Neural cell (in vitro differentiated cells): ENCODE measurements around the gene INTS7. TPM values are rescaled to one million over a fixed set of nuclear protein-coding genes. Genes with fewer than 3 reads are reported as not detected.
"Not testable (repeated sequence)": the region's sequence is repeated elsewhere in the genome, so short reads cannot be mapped to it uniquely, and the experiment has no call there.

Source experiments
- H2AFZ ChIP-seq: fragments of 200-600, 300-800 bp; sonication (generic), shearing (Covaris generic); 2 replicates; pipeline ENCODE4 v1.6.0; 2014; ENCODE audit warnings: low read depth, mild to moderate bottlenecking, antibody characterized with exemption, low read length, moderate library complexity
- H3F3A ChIP-seq: fragments of 200-600 bp; shearing (Covaris generic); 2 replicates; pipeline ENCODE4 v1.6.1; 2016; ENCODE audit warnings: mild to moderate bottlenecking, moderate library complexity, mixed read lengths, antibody characterized with exemption, low read length; ENCODE audit not compliant: insufficient read depth, poor library complexity, severe bottlenecking
- H3K27ac ChIP-seq: fragments of 200-600, 300-800 bp; sonication (generic), shearing (Covaris generic); 2 replicates; pipeline ENCODE4 v1.5.1; 2014; ENCODE audit warnings: mild to moderate bottlenecking, low read length, moderate library complexity
- H3K27me3 ChIP-seq: fragments of 300-800, 200-600 bp; sonication (generic), shearing (Covaris generic); 2 replicates; pipeline ENCODE4 v1.6.0; 2014; ENCODE audit warnings: mild to moderate bottlenecking, low read depth, low read length, moderate library complexity; ENCODE audit not compliant: insufficient read depth
- H3K36me3 ChIP-seq: fragments of 300-800, 200-600 bp; sonication (generic), shearing (Covaris generic); 2 replicates; pipeline ENCODE4 v1.5.1; 2014; ENCODE audit warnings: mild to moderate bottlenecking, antibody characterized with exemption, low read length, moderate library complexity; ENCODE audit not compliant: insufficient read depth
- H3K4me2 ChIP-seq: fragments of 300-800, 200-600 bp; sonication (generic), shearing (Covaris generic); 2 replicates; pipeline ENCODE4 v1.6.0; 2014; ENCODE audit warnings: mild to moderate bottlenecking, low read length
- H3K4me3 ChIP-seq: fragments of 300-800, 200-600 bp; sonication (generic), shearing (Covaris generic); 2 replicates; pipeline ENCODE4 v1.5.1; 2014; ENCODE audit warnings: mild to moderate bottlenecking, low read length, moderate library complexity
- H3K79me2 ChIP-seq: fragments of 200-600 bp; shearing (Covaris generic); replicated peaks from 2 replicates; pipeline ENCODE4 v1.6.0; 2014; ENCODE audit warnings: mild to moderate bottlenecking, low read length, moderate library complexity; ENCODE audit not compliant: insufficient read depth
- H3K9ac ChIP-seq: fragments of 300-800, 200-600 bp; sonication (generic), shearing (Covaris generic); 2 replicates; pipeline ENCODE4 v1.6.1; 2016; ENCODE audit warnings: mild to moderate bottlenecking, low read length, mixed read lengths
- H3K9me2 ChIP-seq: fragments of 200-600 bp; shearing (Covaris generic); 2 replicates; pipeline ENCODE4 v1.6.1; 2016; ENCODE audit warnings: mild to moderate bottlenecking, low read length, mixed read lengths; ENCODE audit not compliant: insufficient read depth
- H3K9me3 ChIP-seq: fragments of 200-600, 300-800 bp; sonication (generic), shearing (Covaris generic); 2 replicates; pipeline ENCODE4 v1.6.1; 2016; ENCODE audit warnings: mild to moderate bottlenecking, mixed run types, low read length, moderate library complexity, mixed read lengths
- H4K20me1 ChIP-seq: fragments of 200-600 bp; shearing (Covaris generic); 2 replicates; pipeline ENCODE4 v1.6.1; 2016; ENCODE audit warnings: mild to moderate bottlenecking, mixed run types; ENCODE audit not compliant: insufficient read depth
- CTCF ChIP-seq: fragments of 450-650 bp; IDR thresholded peaks from 2 replicates; pipeline ENCODE4 v1.5.1; 2014; ENCODE audit warnings: antibody characterized with exemption, mild to moderate bottlenecking, moderate library complexity; ENCODE audit not compliant: poor library complexity, severe bottlenecking
- EP300 ChIP-seq: fragments of 450-650 bp; conservative IDR thresholded peaks from 2 replicates; pipeline ENCODE4 v1.6.1; 2014; ENCODE audit warnings: antibody characterized with exemption, mild to moderate bottlenecking, moderate library complexity; ENCODE audit not compliant: poor library complexity, severe bottlenecking
- EZH2 ChIP-seq: fragments of 200-600, 300-800 bp; shearing (Covaris generic), sonication (generic); IDR thresholded peaks from 2 replicates; pipeline ENCODE4 v1.6.1; 2014; ENCODE audit warnings: antibody characterized with exemption, low read length, borderline replicate concordance, mild to moderate bottlenecking; ENCODE audit not compliant: insufficient read depth, poor library complexity, severe bottlenecking
- MXI1 ChIP-seq: fragments of 450-650 bp; conservative IDR thresholded peaks from 2 replicates; pipeline ENCODE4 v1.6.1; 2014; ENCODE audit warnings: antibody characterized with exemption, mild to moderate bottlenecking; ENCODE audit not compliant: poor library complexity, severe bottlenecking
- POLR2AphosphoS5 ChIP-seq: IDR thresholded peaks from 2 replicates; pipeline ENCODE4 v1.6.1; 2012
- RAD21 ChIP-seq: fragments of 450-650 bp; conservative IDR thresholded peaks from 2 replicates; pipeline ENCODE4 v1.6.1; 2014; ENCODE audit warnings: antibody characterized with exemption, mild to moderate bottlenecking, moderate library complexity
- REST ChIP-seq: IDR thresholded peaks from 2 replicates; pipeline ENCODE4 v1.6.1; 2012; ENCODE audit warnings: borderline replicate concordance
- SMC3 ChIP-seq: fragments of 450-650 bp; conservative IDR thresholded peaks from 2 replicates; pipeline ENCODE4 v1.6.1; 2014; ENCODE audit warnings: antibody characterized with exemption, mild to moderate bottlenecking, moderate library complexity; ENCODE audit not compliant: poor library complexity
- TAF1 ChIP-seq: IDR thresholded peaks from 2 replicates; pipeline ENCODE4 v1.6.1; 2012; ENCODE audit warnings: low read depth
- polyA plus RNA-seq: library from polyadenylated mRNA; depleted of rRNA; stranded (reverse); fragments of >200 nt; gene quantifications from 2 replicates; pipeline ENCODE4 v1.2.3, GENCODE V29; 2014

Gene INTS7
- polyA plus RNA-seq, 1 donor from 2014 or later: 23.6 TPM

- no peaks in the 10 kb centered on the region for H3K36me3 ChIP-seq
- no peaks in the 10 kb centered on the region for H3K9me3 ChIP-seq
- no peaks in the 10 kb centered on the region for H3K9me2 ChIP-seq
- H3K27me3 ChIP-seq: no peaks in the 10 kb centered on the region
- no peak overlapping the region for H2AFZ ChIP-seq
- no peak overlapping the region for H3K4me3 ChIP-seq
- H3K79me2 ChIP-seq: no peaks in the 10 kb centered on the region
- H3K9ac ChIP-seq: no peak overlapping the region
- H3F3A ChIP-seq: no peaks in the 10 kb centered on the region
- no peaks in the 10 kb centered on the region for H4K20me1 ChIP-seq
- H3K27ac ChIP-seq: no peak overlapping the region
- H3K4me2 ChIP-seq: no peak overlapping the region
- TF ChIP-seq REST (no peak), EZH2 (no peak), TAF1 (no peak), CTCF (no peak)
Observed at GRCh38 chr1:211939876-211940468, 95.4 kb downstream of the INTS7 start.

GRCh38 chr1:211938561-211938997, 96.8 kb downstream of the INTS7 start:
- no peak overlapping the region for H3K4me2 ChIP-seq
- H3K27ac ChIP-seq: no peak overlapping the region
- no peaks in the 10 kb centered on the region for H3F3A ChIP-seq
- no peaks in the 10 kb centered on the region for H3K27me3 ChIP-seq
- TF ChIP-seq SMC3 (no peak), EP300 (no peak), RAD21 (no peak), TAF1 (no peak), MXI1 (no peak), CTCF (no peak), REST (no peak), EZH2 (no peak), POLR2AphosphoS5 (no peak)
- H3K9ac ChIP-seq: no peak overlapping the region
- H3K4me3 ChIP-seq: no peak overlapping the region
- no peak overlapping the region for H2AFZ ChIP-seq
- H4K20me1 ChIP-seq: no peaks in the 10 kb centered on the region
- no peaks in the 10 kb centered on the region for H3K79me2 ChIP-seq
- no peaks in the 10 kb centered on the region for H3K9me2 ChIP-seq
- no peaks in the 10 kb centered on the region for H3K9me3 ChIP-seq
- H3K36me3 ChIP-seq: no peaks in the 10 kb centered on the region

- not testable (repeated sequence) for H3F3A ChIP-seq, H3K9ac ChIP-seq, H3K27ac ChIP-seq, H3K4me2 ChIP-seq, H4K20me1 ChIP-seq, H3K4me3 ChIP-seq, H3K9me3 ChIP-seq, H2AFZ ChIP-seq, H3K36me3 ChIP-seq, H3K9me2 ChIP-seq, H3K79me2 ChIP-seq, H3K27me3 ChIP-seq
Observed at GRCh38 chr1:211937422-211937821, 97.9 kb downstream of the INTS7 start.
